Measurements from ENCODE around the gene SRPX2.

SRPX2 gene

DNA sequence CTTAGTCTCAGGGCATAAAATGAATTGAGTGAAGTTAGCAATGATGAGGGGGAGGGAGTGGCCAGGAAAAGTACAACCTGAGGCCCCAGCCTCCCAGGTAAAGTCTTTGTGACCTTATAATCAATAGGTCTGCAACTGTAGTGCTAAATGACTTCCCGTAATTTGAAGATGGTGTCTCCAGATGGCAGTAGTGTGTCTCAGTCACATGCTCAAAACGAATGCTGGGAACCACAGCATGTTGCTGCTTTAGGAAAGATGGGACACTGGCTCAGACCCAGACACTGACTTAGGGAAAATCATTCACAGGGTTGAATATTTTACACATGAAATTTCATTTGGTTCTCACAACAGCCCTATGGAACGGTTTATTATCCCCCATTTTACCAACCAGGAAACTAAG is 10.3 kb downstream of the SRPX2 start:
- Histone ChIP-seq H3K4me3 (ENCODE audit: low read depth, low read length) (no peak overlapping the region), H3K27ac (no peak overlapping the region)

DNA sequence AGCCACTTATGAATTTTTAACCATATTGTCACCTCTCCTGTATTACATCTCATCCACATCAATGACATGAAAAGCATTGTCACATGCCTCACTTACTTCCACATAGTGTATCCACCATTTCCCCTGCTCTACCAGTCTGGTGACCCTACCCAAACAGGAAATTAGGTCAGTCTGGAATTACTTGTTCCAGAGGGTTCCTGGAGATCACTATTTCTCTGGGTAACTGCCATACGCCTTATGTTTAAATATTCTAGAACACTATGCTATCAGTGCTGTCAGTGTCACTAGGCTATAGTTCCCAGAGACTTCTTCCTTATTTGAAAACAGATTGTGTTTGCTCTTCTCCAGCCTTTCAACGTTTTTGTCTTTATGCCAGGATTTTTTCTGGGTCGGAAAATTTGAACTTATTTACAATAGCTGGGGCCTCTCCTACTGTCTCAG is 15.0 kb downstream of the SRPX2 start:
- Histone ChIP-seq H3K9me3 (ENCODE audit: control insufficient read depth, low read length) (no peaks in the 10 kb centered on the region), H3K27me3 (ENCODE audit: control insufficient read depth, insufficient read depth, low read length) (no peaks in the 10 kb centered on the region), H3K79me2 (no peaks in the 10 kb centered on the region), H3K27ac (no peak overlapping the region), H3K4me3 (ENCODE audit: low read depth, low read length) (no peak overlapping the region), H3K4me2 (ENCODE audit: low read length) (no peak overlapping the region), H3K36me3 (ENCODE audit: control insufficient read depth, insufficient read depth, low read length) (no peaks in the 10 kb centered on the region), H3K9ac (no peak overlapping the region), H3K4me1 (no peaks in the 10 kb centered on the region), H2AFZ (no peak overlapping the region)
- TF ChIP-seq, protein P1, sequence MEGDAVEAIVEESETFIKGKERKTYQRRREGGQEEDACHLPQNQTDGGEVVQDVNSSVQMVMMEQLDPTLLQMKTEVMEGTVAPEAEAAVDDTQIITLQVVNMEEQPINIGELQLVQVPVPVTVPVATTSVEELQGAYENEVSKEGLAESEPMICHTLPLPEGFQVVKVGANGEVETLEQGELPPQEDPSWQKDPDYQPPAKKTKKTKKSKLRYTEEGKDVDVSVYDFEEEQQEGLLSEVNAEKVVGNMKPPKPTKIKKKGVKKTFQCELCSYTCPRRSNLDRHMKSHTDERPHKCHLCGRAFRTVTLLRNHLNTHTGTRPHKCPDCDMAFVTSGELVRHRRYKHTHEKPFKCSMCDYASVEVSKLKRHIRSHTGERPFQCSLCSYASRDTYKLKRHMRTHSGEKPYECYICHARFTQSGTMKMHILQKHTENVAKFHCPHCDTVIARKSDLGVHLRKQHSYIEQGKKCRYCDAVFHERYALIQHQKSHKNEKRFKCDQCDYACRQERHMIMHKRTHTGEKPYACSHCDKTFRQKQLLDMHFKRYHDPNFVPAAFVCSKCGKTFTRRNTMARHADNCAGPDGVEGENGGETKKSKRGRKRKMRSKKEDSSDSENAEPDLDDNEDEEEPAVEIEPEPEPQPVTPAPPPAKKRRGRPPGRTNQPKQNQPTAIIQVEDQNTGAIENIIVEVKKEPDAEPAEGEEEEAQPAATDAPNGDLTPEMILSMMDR (IDR thresholded peaks at IDR 0.05): no peak

More for the DNA sequence above, 10.3 kb downstream of the SRPX2 start:
- no peak overlapping the region for H3K9ac ChIP-seq
- no peaks in the 10 kb centered on the region for H3K4me1 ChIP-seq
- no peaks in the 10 kb centered on the region for H3K9me3 ChIP-seq (ENCODE audit: control insufficient read depth, low read length)
- no peaks in the 10 kb centered on the region for H3K79me2 ChIP-seq
- no peak overlapping the region for H2AFZ ChIP-seq
- H3K36me3 ChIP-seq (ENCODE audit: control insufficient read depth, insufficient read depth, low read length): no peaks in the 10 kb centered on the region
- H3K27me3 ChIP-seq (ENCODE audit: control insufficient read depth, insufficient read depth, low read length): no peaks in the 10 kb centered on the region
- TF ChIP-seq, protein P1 (IDR thresholded peaks at IDR 0.05): no peak
- H3K4me2 ChIP-seq (ENCODE audit: low read length): no peak overlapping the region

DNA sequence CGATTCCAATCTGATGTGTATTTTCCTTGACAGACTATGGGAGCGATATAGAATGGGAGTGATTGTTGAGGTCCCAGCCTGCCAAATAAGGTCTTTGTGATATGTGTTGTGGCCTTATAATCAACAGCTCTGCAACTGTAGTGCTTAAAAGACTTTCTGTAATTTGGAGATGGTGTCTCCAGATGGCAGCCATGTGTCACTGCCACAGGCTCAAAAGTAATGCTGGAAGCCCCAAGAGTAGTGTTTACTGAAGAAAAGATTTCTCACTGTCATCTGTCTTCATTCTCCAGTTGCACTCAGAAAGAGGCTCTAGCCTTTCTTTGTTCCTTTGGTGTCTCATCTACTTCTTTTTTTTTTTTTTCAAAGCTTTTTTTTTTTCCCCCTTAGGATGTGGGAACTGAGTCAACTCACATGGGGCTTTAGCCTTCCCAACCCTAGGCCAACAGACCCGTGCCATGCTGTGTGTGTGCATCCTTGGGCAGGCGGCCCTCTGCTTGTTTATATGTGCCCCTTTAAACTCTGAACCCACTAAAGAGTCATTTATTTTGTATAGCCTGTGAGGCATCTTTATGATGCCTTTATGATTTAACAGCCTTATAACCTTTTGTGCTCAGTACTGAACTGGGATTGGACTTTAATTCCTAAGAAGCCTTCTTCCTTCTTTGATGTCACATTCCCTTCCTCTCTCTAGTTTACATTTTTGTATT is 15.6 kb downstream of the SRPX2 start:
- H3K4me3 ChIP-seq (ENCODE audit: low read depth, low read length): no peak overlapping the region
- TF ChIP-seq, protein P1 (IDR thresholded peaks at IDR 0.05): no peak
- H2AFZ ChIP-seq: no peak overlapping the region

DNA sequence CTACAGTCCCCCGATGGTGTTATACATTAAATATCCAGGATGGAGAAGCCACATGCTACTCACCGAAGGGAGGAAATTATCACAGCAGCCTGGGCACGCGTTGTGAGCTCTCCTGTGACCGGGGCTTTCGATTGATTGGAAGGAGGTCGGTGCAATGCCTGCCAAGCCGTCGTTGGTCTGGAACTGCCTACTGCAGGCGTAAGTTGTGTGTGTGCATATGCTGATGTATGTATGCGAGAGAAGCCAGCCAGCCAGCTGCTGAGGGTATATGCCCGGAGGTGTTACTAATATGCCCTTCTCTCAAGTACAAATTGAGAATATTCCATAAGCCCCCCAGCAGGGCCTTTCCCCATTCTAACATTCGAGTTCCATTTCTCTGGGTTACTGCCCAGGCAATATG is 18.2 kb downstream of the SRPX2 start:
- H3K79me2 ChIP-seq: no peaks in the 10 kb centered on the region
- H3K27me3 ChIP-seq (ENCODE audit: control insufficient read depth, insufficient read depth, low read length): no peaks in the 10 kb centered on the region
- no peak overlapping the region for H3K4me3 ChIP-seq (ENCODE audit: low read depth, low read length)
- TF ChIP-seq, protein P1 (IDR thresholded peaks at IDR 0.05): no peak
- no peak overlapping the region for H3K27ac ChIP-seq
- H3K4me2 ChIP-seq (ENCODE audit: low read length): no peak overlapping the region
- no peaks in the 10 kb centered on the region for H3K9me3 ChIP-seq (ENCODE audit: control insufficient read depth, low read length)
- H3K36me3 ChIP-seq (ENCODE audit: control insufficient read depth, insufficient read depth, low read length): no peaks in the 10 kb centered on the region
- H2AFZ ChIP-seq: no peak overlapping the region
- no peak overlapping the region for H3K9ac ChIP-seq
- no peaks in the 10 kb centered on the region for H3K4me1 ChIP-seq

More for the DNA sequence above, 15.6 kb downstream of the SRPX2 start:
- Histone ChIP-seq H3K9ac (no peak overlapping the region), H3K4me2 (ENCODE audit: low read length) (no peak overlapping the region), H3K79me2 (no peaks in the 10 kb centered on the region), H3K36me3 (ENCODE audit: control insufficient read depth, insufficient read depth, low read length) (no peaks in the 10 kb centered on the region), H3K27me3 (ENCODE audit: control insufficient read depth, insufficient read depth, low read length) (no peaks in the 10 kb centered on the region), H3K27ac (no peak overlapping the region), H3K9me3 (ENCODE audit: control insufficient read depth, low read length) (no peaks in the 10 kb centered on the region), H3K4me1 (no peaks in the 10 kb centered on the region)

DNA sequence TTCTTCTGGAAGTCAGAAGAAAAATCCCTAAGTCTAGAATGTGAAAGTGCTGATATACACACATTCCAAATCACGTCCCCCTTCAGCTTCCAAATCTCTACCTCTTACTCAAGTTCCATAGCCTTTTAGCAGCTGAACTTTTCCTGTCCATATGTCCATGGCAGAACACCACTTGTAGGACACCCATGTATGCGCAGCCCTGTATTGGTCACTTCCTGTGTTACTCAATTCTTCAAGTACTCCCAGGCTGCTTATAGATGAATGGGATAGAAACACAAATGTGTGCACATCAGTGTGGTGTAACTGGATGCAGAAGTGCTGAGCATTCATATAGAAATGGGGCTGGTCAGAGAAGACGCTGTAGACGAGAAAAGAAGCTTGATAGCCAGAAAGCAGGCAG is 18.8 kb downstream of the SRPX2 start:
- H3K9me3 ChIP-seq (ENCODE audit: control insufficient read depth, low read length): no peaks in the 10 kb centered on the region
- H3K27me3 ChIP-seq (ENCODE audit: control insufficient read depth, insufficient read depth, low read length): no peaks in the 10 kb centered on the region
- H3K4me1 ChIP-seq: no peaks in the 10 kb centered on the region
- H3K36me3 ChIP-seq (ENCODE audit: control insufficient read depth, insufficient read depth, low read length): no peaks in the 10 kb centered on the region
- H3K27ac ChIP-seq: no peak overlapping the region
- H3K79me2 ChIP-seq: no peaks in the 10 kb centered on the region
- no peak overlapping the region for H3K9ac ChIP-seq
- no peak overlapping the region for H2AFZ ChIP-seq
- TF ChIP-seq, protein P1 (IDR thresholded peaks at IDR 0.05): no peak
- no peak overlapping the region for H3K4me2 ChIP-seq (ENCODE audit: low read length)
- H3K4me3 ChIP-seq (ENCODE audit: low read depth, low read length): no peak overlapping the region

All from parathyroid adenoma (tissue), 2 donors.